Ammon's horn (tissue), 1 donor: ENCODE data around the gene UBE2I.
"Not testable (repeated sequence)": the region's sequence is repeated elsewhere in the genome, so short reads cannot be mapped to it uniquely, and the experiment has no call there.

Experiments used
- DNase-seq: peaks from one replicate; pipeline ENCODE4 v3.0.0-alpha.2; 2016; ENCODE audit warnings: low spot score

Gene UBE2I

DNA sequence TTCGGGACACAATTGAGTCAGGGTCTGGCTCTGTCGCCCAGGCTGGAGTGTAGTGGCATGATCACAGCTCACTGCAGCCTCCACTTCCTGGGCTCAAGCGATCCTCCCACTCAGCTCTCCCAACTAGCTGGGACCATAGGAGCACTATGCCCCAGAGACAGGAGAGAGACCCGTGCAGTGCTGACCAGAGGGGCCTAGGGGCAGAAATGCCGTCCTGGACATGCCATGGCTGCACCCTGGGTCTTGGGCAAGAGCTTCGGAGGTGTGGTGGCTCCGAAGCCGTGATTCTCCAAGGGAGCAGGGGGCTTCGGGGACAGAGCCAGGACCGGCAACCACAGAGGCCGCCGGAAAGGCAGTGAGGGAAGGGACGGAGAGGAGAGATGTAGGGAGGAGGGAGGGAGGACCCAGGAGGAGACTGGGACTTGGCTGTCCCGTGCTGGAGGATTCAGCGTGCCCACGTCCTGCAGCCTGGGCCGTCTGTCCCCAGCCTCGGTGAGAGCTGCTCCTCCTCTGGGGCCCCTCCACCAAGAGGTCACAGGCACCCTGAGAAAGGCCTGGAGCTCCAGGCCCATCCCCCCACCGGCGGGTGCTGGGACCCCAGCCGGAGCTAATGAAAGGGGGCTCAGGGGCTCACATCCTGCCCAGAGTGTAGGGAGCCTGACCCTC is 31.7 kb upstream of the UBE2I start:
- DNase-seq: no peak

DNA sequence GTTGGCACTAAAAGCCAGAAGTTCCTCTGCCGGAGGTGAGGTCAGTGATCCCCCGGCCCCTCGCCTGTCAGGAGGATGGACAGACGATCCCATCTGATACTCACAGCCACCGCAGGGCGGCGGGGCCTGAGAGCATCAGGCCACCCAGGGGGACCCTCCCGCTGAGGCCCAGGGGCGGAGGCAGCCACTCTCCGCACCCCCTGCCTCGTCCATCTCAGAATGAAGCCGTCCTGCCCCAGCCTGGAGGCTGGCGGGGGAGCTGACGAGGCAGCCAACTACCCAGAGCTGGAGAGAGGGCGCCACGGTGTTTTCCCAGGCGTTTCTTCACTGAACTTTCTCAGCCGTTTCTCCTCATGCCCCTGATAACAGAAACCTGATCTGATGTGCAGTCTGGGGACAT is 31.0 kb upstream of the UBE2I start:
- no peak for DNase-seq

DNA sequence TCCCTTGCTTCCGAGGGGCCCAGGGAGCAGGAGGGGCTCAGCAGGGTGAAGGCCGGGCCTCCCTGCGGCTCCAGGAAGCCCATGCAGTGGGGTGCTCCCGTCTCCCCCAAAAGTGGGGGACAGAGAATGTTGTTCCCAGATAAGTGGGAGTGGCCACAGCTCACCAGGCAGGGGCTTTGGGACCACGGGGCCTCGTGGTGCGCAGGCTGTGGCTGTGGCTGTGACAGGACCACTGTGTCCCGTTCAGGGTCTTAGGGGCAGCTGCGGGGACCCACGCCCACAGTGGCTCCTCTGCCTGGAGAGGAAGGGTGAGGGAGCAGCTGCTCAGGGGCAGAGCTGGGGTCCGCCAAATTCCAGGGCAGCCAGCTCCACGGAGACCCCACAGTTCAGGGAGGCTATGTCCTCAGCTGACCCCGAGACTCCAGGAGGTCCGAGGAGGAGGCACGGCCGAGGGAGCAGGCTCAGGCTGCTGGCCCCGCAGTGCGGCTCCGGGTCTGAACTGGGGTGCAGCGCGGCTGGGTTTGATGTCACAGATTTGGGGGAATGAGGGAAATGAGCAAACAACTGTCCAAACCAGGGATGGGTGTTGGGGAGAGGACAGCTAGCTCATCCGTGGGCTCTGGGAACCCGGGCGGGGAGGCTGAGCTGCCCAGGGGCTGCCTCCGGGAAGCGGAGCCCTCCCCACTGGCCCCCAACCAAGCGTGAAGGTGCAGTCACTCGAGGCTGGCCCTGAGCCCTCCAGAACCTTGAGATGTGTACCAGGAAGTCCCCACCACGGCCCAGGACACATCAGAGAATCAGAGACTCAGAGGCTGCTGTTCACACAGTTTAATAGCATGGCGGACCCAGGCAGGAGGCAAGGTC is 30.1 kb upstream of the UBE2I start:
- DNase-seq: no peak

DNA sequence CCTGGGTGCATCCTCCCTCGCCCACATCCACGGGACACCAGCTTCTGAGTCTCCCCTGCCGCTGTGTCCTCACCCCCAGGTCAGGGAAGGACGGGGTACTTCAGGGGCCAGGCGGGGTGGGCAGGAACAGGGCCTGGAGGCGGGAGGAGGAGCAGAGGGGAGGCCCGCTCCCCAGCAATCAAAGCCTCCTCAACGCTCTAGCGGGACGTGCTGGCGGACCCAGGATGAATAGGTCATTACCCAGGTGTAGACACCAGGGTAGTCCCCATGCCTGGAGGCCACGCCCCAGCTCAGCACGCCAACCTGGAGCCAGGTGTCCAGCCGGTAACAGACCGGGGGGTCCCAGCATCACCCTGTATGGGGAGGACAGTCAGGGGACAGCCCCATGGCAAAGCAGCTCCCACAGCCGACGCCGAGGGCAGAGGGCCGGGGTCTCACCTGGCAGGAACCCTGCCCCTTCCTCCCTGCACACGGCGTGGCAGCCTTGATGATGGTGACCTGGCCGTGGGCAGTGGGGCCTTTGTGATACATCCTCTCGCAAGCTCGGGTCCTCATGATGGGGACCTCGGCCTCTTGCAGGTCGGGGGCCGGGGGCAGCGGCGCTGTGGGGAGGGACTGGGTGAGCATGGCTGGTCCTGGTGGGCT is 29.4 kb upstream of the UBE2I start:
- no peak for DNase-seq

DNA sequence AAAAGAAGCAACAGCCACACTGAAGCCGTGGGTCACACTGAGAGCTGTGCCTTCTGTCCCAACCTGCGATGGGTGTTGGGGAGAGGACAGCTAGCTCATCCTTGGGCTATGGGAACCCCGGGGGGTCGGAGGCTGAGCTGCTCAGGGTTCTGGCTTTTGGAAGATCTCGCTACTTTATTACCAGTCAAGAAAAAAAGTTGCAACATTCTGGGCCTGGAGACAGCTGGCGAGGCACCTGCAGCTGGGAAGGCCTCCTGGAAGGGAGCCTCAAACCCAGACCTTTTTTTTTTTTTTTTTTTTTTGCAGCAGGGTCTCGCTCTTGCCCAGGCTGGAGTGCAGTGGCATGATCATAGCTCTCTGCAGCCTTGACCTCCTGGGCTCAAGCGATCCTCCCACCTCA is 28.7 kb upstream of the UBE2I start:
- DNase-seq: no peak

DNA sequence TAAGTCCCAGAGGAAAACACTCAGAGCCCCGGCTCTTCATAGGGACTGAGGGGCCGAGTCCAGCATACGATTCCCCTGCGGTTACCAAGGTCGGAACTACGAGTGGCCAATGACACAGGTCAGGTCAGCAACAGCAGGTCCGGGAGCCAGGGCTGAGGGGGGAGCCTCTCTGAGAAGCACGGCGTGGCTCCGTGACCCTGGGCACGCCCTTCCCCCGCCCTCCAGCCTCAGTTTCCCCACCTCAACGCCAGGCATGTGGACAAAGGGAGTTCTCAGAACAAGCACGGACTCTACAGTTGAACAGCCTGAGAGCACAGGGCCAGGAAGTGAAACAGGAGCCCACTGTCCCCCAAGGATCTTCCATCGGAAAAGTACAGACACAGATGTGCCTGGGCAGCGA is 27.9 kb upstream of the UBE2I start:
- no peak for DNase-seq

DNA sequence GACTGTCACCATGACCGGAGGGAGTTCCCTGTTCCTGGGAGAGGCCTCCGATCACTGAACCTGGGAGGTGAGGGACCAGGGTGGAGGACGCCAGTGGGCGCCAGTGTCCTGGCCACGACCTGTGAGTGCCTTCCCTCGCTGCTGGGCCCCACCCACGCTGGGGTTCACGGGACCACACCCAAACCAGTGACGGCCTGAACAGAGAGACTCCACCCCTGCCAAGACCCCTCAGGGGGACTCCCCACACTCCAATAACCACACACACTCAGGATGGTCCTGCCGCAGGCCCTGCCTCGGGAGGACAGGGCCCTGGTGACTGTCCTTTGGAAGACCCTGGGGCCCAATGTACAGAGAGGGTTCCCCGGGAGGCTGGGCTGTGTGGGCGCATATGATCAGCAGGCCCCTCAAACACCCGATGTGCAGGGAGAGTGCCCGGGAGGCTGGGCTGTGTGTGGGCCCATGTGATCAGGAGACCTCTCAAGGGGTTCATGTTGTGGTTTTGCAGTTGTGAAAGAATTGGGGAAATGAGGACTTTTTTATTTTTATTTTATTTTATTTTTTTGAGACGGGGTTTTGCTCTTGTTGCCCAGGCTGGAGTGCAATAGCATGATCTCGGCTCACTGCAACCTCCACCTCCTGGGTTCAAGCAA is 27.0 kb upstream of the UBE2I start:
- no peak for DNase-seq

DNA sequence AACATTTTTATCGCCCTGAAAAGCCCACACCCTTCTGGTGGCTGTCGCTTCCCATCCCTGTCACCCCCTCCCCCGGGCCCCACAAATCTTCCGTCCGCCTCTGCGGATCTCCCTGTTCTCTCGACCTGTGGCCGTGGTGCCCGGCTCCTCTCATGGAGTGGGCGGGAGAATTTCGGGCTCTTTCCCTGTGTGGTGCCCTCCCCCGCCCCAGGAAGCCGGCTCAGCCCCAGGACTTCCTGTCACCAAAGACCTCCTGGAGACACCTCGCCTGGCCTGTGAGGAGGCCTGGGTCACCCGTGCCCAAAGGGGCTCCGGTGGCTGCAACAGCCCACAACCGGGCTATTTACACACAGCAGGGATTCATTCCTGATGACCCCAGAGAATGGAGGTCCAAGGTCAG is 26.1 kb upstream of the UBE2I start:
- no peak for DNase-seq

DNA sequence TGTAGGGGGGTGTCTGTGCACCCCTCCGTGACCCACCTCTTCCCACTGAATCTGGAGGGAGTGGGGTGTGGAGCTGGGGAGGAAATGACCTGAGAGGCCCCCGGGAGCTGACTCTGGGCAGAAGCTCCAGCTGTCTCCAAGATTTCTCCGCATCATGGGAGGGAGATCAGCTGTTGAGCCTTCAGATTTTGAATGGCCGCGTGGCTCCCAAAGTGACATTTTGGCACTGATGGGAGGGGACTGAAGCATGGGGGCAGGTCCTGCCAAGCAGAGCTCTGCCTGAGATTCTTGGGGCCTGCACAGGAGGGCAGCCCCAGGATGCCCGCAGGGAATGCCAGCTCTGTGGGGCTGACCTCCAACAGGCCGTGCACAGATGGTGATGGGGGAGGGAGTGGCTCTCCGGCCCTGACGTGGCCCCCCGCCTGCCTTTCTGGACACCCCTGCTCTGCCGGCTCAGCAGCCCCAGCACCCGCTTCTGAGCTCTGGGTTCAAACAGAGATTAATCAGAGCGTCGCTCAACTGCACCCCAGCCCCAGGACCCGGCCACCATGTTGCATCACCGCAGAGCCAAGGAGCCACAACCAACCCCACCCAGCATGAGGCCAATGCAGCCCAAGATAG is 25.3 kb upstream of the UBE2I start:
- DNase-seq: no peak

DNA sequence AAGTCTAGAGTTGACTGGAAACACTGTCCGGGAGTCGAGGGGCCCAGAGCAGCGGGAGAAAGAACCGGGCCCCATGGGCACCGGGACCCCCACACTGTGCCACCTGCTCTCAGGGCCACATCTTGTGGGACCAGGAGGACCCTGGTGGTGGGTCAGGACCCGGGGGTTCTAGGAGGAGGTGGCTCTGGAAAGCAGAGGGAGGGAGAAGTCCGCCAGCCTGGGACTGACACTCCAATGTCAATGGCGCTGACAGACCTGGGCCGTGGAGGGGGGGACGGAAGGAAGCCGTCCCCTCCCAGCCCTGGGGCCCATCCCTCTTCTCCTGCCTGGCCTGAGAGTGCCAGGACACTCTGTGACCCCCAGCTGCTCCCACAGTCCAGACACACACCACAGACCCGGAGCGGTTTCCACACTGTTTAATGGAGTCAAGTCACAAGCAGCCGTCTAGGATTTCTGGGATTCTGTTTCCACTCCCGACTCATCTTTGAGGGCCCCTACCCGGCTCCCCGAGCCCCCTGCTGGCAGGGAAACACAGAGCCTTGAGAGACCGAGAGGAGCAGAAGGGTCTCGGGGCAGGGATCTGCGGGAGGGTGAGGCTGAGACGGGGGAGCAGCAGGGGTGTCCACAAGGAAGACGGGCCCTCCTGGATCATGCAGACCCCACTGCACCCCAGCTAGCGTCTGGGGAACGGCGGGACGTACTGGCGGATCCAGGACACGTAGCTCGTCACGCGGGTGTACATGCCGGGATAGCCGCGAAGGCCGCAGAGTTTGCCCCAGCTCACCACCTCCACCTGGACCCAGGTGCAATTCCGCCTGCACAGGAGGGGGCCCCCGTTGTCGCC is 23.5 kb upstream of the UBE2I start:
- no peak for DNase-seq

DNA sequence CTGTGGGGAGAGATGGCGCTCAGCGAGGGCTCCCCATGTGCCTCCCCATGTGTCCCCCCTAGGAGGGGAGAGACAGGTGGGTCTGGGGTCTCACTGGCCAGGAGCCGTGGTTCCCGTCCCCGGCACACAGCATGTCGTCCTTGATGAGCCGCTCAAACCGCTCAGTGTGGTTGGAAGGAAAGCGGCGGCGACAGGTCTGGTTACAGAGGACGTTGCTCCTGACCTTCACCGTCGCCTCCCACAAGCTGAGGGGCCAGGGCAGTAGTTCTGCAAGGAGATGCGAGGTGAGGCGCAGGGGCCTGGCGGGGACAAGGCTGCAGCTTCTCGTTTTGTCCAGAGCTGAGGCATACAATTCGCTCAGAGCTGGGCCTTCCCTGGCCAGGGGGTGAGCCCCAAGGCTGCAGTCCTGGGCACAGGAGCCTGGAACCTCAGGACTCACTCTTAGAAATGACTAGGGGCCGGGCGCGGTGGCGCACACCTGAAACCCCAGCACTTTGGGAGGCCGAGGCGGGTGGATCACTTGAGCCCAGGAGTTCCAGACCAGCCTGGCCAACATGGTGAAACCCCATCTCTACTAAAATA is 22.8 kb upstream of the UBE2I start:
- no peak for DNase-seq

DNA sequence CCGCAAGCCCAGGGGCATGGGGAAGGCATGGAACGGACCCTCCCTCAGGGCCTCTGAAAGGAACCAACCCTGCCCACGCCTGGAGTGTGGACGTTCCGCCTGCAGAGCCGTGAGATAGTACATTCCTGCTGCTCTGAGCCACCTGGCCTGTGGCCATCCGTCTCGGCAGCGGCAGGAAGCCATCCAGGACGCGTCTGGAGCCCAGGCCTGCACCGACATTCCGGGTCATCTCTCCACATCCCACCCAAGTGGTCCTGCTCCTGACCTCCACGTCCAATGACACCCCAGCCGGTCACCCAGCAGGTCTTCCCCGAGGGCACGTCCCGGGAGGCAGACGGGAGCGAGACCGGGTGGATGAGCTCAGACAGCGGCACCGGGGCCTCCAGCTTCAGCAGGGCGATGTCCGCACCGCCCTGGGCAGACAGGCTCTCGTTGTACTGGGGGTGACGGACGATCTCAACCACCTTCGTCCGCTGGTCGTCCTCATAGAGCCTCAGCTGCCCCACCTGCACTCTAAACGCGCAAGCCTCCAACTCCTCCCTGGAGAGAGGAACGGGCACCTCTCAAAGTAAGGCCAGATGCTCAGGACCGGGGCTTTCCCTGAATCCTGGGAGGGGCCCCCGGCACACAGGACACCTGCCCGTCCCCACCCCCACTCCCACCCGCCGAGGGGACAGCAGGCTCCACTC is 21.3 kb upstream of the UBE2I start:
- no peak for DNase-seq

DNA sequence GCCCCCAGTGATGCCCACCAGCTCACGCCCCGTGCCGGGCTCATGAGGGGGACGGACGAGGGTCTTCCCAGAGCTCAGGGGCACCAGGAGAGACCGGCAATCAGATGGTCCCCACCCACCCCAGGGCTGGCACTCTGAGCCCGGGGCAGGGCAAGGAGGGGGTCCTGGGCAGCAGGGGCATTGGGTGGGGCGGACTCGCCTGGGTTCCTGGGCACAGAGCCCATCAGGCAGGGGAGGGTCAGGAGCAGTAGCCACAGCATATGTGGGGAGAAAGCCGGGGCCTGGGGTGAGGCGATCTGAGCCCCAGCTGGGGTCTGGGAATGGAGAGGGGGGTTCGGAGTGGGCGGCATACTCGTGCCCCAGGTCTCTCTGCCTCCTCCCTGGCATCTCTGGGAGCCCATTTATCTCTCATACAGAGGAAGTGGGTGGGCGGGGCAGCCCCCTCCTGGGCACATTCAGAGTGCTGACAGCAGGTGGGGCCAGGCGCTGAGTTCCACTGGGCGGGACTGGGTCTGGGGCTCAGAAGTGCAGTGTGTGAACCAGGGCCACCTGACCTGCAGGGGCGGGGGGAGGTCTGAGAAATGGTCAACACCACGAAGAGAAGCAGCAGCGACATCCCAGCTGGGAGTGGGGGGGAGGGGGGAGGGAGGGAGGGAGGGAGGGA is 20.5 kb upstream of the UBE2I start:
- DNase-seq: no peak

DNA sequence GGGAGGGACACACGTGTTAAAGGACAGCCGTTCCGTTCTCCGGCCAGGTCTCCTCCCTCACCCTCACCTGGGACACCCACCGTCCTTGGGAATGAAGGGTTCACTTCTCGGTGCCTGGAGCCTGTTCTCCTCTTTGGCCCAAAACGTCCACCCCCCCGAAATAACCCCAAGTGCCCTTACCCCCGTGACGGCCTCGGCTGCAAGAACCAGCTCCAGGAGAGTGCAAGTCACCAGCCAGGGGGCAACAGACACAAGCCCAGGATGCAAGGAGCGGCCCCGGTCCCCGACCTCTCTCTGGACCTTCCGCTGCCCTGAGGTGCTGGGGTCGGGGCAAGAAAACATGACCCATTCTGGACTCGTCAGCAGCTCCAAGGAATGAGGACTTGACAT is 20.0 kb upstream of the UBE2I start:
- no peak for DNase-seq

DNA sequence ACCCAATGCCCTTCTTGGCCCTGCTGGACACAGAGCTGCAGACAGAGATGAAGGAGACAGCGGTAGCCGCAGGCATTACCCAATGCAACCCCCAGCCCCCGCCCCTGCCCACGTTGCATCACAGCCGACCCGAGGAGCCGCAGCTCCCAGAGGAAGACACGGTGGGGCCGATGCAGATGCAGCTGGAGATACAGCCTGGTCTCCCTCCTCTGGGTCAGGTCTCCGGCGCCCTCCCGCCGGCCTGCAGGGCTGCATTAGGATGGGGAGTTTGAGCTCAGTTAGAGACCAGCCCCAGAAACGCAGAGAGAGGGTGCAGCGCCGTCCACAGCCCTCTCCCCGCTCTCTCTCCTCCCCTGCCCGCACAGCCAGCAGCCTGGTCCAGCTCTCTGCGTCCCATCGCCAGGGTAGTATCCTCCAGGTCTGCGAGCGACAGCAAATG is 19.4 kb upstream of the UBE2I start:
- no peak for DNase-seq

DNA sequence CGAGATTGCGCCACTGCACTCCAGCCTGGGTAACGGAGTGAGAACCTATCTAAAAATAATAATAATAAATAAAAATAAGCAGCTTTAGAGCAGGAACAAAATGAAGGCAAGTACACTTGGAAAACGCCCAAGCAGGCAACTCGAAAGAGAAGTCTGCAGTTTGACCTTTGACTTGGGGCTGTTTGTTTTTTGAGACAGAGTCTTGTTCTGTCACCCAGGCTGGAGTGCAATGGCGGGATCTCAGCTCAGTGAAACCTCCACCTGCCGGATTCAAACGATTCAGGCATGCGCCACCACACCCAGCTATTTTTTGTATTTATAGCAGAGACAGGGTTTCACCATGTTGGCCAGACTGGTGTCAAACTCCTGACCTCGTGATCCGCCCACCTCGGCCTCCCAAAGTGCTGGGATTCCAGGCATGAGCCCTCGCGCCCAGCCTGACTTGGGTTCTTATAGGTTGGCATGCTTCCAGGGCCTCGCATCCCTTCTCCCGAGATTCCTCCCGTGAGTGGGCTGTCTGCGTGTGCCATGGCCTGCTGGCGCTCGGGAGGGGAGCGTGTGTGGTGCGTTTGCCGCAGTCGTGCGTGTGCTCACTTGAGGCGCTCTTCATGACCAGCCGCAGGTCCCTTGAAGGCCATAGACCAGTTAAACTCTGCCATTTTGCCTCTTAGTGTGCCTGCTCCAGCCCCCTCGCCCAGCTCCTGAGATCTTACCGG is 18.4 kb upstream of the UBE2I start:
- DNase-seq: no peak

DNA sequence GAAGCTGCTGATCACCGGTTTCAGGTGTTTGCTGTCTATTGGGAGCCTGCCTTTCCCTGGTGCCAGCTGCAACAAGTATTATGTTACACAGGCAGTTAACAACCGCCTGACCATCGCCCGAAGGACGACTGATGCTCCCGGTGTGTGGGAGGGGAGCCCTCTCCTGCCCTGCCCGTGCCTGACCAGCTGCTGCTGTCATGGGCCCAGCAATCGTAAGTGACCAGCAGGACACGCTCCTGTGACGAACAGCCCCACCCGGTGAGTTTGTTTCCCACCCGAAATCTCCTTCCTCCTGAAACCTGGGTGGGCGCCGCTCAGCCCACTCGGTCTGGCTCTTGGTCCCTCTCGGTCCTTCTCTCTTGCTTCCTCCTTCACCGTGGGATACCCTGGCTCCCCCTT is 17.9 kb upstream of the UBE2I start:
- no peak for DNase-seq

DNA sequence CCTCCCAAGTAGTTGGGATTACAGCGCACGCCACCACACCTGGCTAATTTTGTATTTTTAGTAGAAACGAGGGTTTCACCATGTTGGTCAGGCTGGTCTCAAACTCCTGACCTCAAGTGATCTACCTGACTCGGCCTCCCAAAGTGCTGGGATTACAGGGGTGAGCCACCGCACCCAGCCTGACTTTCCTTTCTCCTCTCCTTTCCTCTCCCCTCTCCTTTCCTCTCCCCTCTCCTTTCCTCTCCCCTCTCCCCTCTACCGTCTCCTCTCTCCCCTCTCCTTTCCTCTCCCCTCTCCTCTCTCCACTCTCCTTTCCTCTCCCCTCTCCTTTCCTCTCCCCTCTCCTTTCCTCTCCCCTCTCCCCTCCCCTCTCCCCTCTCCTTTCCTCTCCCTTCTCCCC is 17.2 kb upstream of the UBE2I start:
- not testable (repeated sequence) for DNase-seq

DNA sequence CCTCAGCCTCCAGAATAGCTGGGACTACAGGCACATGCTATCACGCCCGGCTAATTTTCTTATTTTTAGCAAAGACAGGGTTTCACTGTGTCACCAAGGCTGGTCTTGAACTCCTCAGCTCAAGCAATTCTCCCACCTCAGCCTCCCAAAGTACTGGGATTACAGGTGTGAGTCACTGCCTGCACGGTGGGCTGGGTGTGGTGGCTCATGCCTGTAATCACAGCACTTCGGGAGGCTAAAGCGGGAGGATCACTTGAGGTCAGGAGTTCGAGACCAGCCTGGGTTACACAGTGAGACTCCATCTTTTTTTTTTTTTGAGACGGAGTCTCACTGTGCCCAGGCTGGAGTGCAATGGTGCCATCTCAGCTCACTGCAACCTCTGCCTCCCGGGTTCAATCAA is 16.6 kb upstream of the UBE2I start:
- not testable (repeated sequence) for DNase-seq
